HepG2 (cell line): ENCODE results near the gene ACVR1B. TPM values are rescaled to one million over a fixed set of nuclear protein-coding genes. Genes with fewer than 3 reads are reported as not detected.

ENCODE experiments used
- ATAC-seq: fragments of 200-7000 bp; cut with Tn5 transposase; 3 replicates; pipeline ENCODE4 v1.9.1; 2020; ENCODE audit warnings: mild to moderate bottlenecking, moderate library complexity
- BruUV-seq: library from RNA; stranded (reverse); fragments of 400-500 nt; replicated peaks from 2 replicates; lab custom pipeline; 2021; lab: Mats Ljungman, UMichigan
- CTCF ChIA-PET: fragments of 300-600 bp; formaldehyde crosslinking; extraction: SDS; loops from one replicate; lab custom pipeline; 2021; ENCODE audit warnings: low total read pairs, inconsistent platforms, low intra/inter-chr PET ratio; lab: Yijun Ruan, JAX
- POLR2A ChIA-PET: fragments of 350-600 bp; sonication (Branson Sonifier 250); formaldehyde crosslinking; loops from one replicate; lab custom pipeline; 2020; ENCODE audit warnings: antibody characterized with exemption, inconsistent platforms; lab: Yijun Ruan, JAX
- DNase-seq: peaks from one replicate; pipeline ENCODE4 v3.0.0-alpha.2; 2015; ENCODE audit warnings: low spot score
- FAIRE-seq: peaks from 3 replicates; lab custom pipeline; 2011; peaks lifted over from hg19 to GRCh38; lab: Jason Lieb, UNC
- H2AFZ ChIP-seq: one replicate; pipeline ENCODE4 v1.6.1; 2011; ENCODE audit warnings: low read length, inconsistent platforms
- H3K27ac ChIP-seq: fragments of 300-600 bp; 3 replicates; pipeline ENCODE4 v1.8.0; 2011; ENCODE audit warnings: mixed run types, mild to moderate bottlenecking, mixed read lengths, low read length, inconsistent platforms; ENCODE audit not compliant: insufficient read depth; ENCODE audit errors: extremely low read length
- H3K27me3 ChIP-seq, 2 experiments: fragments of 200-600 bp in 1 of 2; 2 replicates in 1 of 2; 3 replicates in 1 of 2; pipeline versions ENCODE4 v1.6.0 to v1.8.0; 2011; ENCODE audit warnings: low read length in 2 of 2, mild to moderate bottlenecking in 2 of 2, moderate library complexity in 2 of 2, inconsistent platforms in 1 of 2; ENCODE audit not compliant: insufficient read depth in 2 of 2, control insufficient read depth in 1 of 2
- H3K36me3 ChIP-seq, 2 experiments: fragments of 200-600 bp in 1 of 2; replicated peaks in 1 of 2; 2 replicates in 1 of 2; 3 replicates in 1 of 2; pipeline versions ENCODE4 v1.5.1 to v1.8.0; 2011; ENCODE audit warnings: low read length in 2 of 2, inconsistent platforms in 1 of 2; ENCODE audit not compliant: insufficient read depth in 2 of 2, control insufficient read depth in 1 of 2
- H3K4me1 ChIP-seq: 2 replicates; pipeline ENCODE4 v1.5.1; 2012; ENCODE audit warnings: low read length, inconsistent platforms; ENCODE audit not compliant: insufficient read depth
- H3K4me2 ChIP-seq: 2 replicates; pipeline ENCODE4 v1.6.0; 2011; ENCODE audit warnings: low read depth, low read length, inconsistent platforms
- H3K4me3 ChIP-seq, 3 experiments: fragments of 200-600 bp in 1 of 3; sonication (generic), shearing (Covaris generic) in 1 of 3; replicated peaks in 1 of 3; 2 replicates each; pipeline ENCODE4 v1.5.1; 2011 to 2016; ENCODE audit warnings: low read length in 3 of 3, inconsistent platforms in 2 of 3, low read depth in 2 of 3, mild to moderate bottlenecking in 2 of 3, control low read depth in 1 of 3, mixed read lengths in 1 of 3; ENCODE audit not compliant: insufficient read depth in 1 of 3
- H3K79me2 ChIP-seq: one replicate; pipeline ENCODE4 v1.6.1; 2011; ENCODE audit warnings: low read length, inconsistent platforms; ENCODE audit not compliant: insufficient read depth
- H3K9ac ChIP-seq: 2 replicates; pipeline ENCODE4 v1.6.0; 2011; ENCODE audit warnings: mild to moderate bottlenecking, low read depth, low read length, inconsistent platforms; ENCODE audit not compliant: insufficient read depth
- H3K9me3 ChIP-seq: 2 replicates; pipeline ENCODE4 v1.5.1; 2012; ENCODE audit warnings: mild to moderate bottlenecking, low read length
- H4K20me1 ChIP-seq: 2 replicates; pipeline ENCODE4 v1.6.0; 2011; ENCODE audit warnings: inconsistent platforms, mild to moderate bottlenecking, low read length, moderate library complexity; ENCODE audit not compliant: insufficient read depth
- BHLHE40 ChIP-seq: IDR thresholded peaks from 2 replicates; pipeline ENCODE4 v1.6.1; 2011; ENCODE audit warnings: low read length, improper control_type of control experiment
- CBFB ChIP-seq: sonication (generic); formaldehyde crosslinking; IDR thresholded peaks from 2 replicates; pipeline ENCODE4 v1.4.0; 2020; ENCODE audit warnings: missing genetic modification reagents
- MED8 ChIP-seq: sonication (generic); formaldehyde crosslinking; IDR thresholded peaks from 2 replicates; pipeline ENCODE4 v1.8.1; 2023; ENCODE audit warnings: mild to moderate bottlenecking, missing genetic modification reagents; ENCODE audit not compliant: insufficient replicate concordance
- PHF8 ChIP-seq: sonication (generic); formaldehyde crosslinking; IDR thresholded peaks from 2 replicates; pipeline ENCODE4 v1.5.0; 2020; ENCODE audit warnings: missing genetic modification reagents
- SAP130 ChIP-seq: IDR thresholded peaks from 2 replicates; pipeline ENCODE4 v1.6.1; 2016; ENCODE audit warnings: low read depth
- TEAD2 ChIP-seq: sonication (generic); formaldehyde crosslinking; IDR thresholded peaks from 2 replicates; pipeline ENCODE4 v1.9.0; 2021; ENCODE audit warnings: missing genetic modification reagents
- TEAD3 ChIP-seq: optimal IDR thresholded peaks from 2 replicates; pipeline ENCODE3; 2016; ENCODE audit warnings: borderline replicate concordance
- TFAP4 ChIP-seq: sonication (generic); IDR thresholded peaks from 2 replicates; pipeline ENCODE4 v1.6.1; 2016; ENCODE audit warnings: low read depth, borderline replicate concordance
- ZBTB38 ChIP-seq: sonication (generic); formaldehyde crosslinking; IDR thresholded peaks from 2 replicates; pipeline ENCODE4 v1.5.1; 2020; ENCODE audit warnings: mild to moderate bottlenecking, missing genetic modification reagents
- ZNF616 ChIP-seq: sonication (generic); formaldehyde crosslinking; IDR thresholded peaks from 2 replicates; pipeline ENCODE4 v1.5.0; 2020; ENCODE audit warnings: low read depth, mild to moderate bottlenecking, missing genetic modification reagents
- ZNF687 ChIP-seq: sonication (generic); formaldehyde crosslinking; IDR thresholded peaks from 2 replicates; pipeline ENCODE4 v1.5.1; 2020; ENCODE audit warnings: mild to moderate bottlenecking, missing genetic modification reagents, moderate library complexity
- WGBS: methylation state at CpG from one replicate; pipeline ENCODE4 v1.1.6; 2017; ENCODE audit warnings: low lambda C conversion rate; 5-methylcytosine and 5-hydroxymethylcytosine counted together
- in situ Hi-C: cut with HindIII; loops from 2 replicates; pipeline ENCODE4 v1.10.0; 2017; ENCODE audit warnings: low pct_unique_long_range_greater_than_20kb; ENCODE audit not compliant: extremely low pct_ligation_motif_present
- intact Hi-C: fragments of 100-400 bp; cut with micrococcal nuclease; formaldehyde crosslinking; loops from one replicate; pipeline ENCODE4 v1.10.0; 2022; ENCODE audit not compliant: unreplicated experiment
- polyA plus RNA-seq, 8 experiments: library from polyadenylated mRNA; depleted of rRNA in 3 of 8; stranded (reverse) in 7 of 8; unstranded in 1 of 8; fragments of >200 nt; fragmentation: Illumina TruSeq in 4 of 8; extraction: Trizol in 4 of 8; gene quantifications; 2 replicates each; pipeline versions ENCODE4 v1.2.1 to v1.2.3, GENCODE V29; 2011 to 2016; ENCODE audit warnings: low read depth in 4 of 8, missing spikeins in 1 of 8, mixed read lengths in 1 of 8; ENCODE audit not compliant: insufficient read depth in 1 of 8
- total RNA-seq, 5 experiments: library from RNA; depleted of rRNA; stranded (reverse); fragments of >200 nt; fragmentation: Illumina TruSeq; extraction: Trizol; gene quantifications; 2 replicates each; pipeline ENCODE4 v1.2.3, GENCODE V29; 2016; ENCODE audit warnings: low read depth in 1 of 5

Gene ACVR1B
- total and polyA plus RNA-seq, 2 of the 13 experiments (the other 11 are each of a cell fraction or from before 2014, with no cell fraction given) = 8.9 to 12.1 TPM

GRCh38 chr12:52042706-52043385, 91.3 kb downstream of the ACVR1B start:
- FAIRE-seq = no peak
- in situ Hi-C loops = no loop called here
- no peaks in the 10 kb centered on the region for H4K20me1 ChIP-seq

GRCh38 chr12:52043386-52044212, 92.1 kb downstream of the ACVR1B start:
- DNase-seq (peak; percentile 52), ATAC-seq (peak; percentile 73), FAIRE-seq (peak; percentile 18)
- Histone ChIP-seq H3K79me2 (no peaks in the 10 kb centered on the region), H2AFZ (no peak overlapping the region), H3K4me1 (peaks cover 79% of the 10 kb centered on the region), H3K4me3 (no peak overlapping the region), H3K4me2 (peak overlapping the region; percentile 11; the same call in 1 of the 2 replicates), H3K27ac (no peak overlapping the region), H3K36me3 (no peaks in the 10 kb centered on the region), H3K9ac (peak overlapping the region; percentile 6; the same call in 1 of the 2 replicates), H4K20me1 (no peaks in the 10 kb centered on the region), H3K9me3 (no peaks in the 10 kb centered on the region), H3K27me3 (peaks cover 0 to 6% of the 10 kb centered on the region in 2 experiments; a peak in 2 of 5 replicates)
- ChIA-PET POLR2A (interaction anchor here (0.5 kb wide), 1 partner anchor 10 kb away, joined by 3 read pairs; no protein-coding TSS in a partner anchor), CTCF (no interaction called here)
- WGBS = 49% methylated on average over 7 of the region's 21 CpGs
- intact Hi-C loops (no loop called here), in situ Hi-C loops (no loop called here)
- no TSS peak for BruUV-seq
- TF ChIP-seq TEAD2 (no peak), MED8 (CRISPR knock-in tag) (no peak), ZBTB38 (0 out of 2 replicates have a peak, but pooled peaks have one; percentile 17), ZNF687 (peak; percentile 38), SAP130 (CRISPR knock-in tag) (peak; percentile 25; the same call in 1 of the 2 replicates), PHF8 (CRISPR knock-in tag) (no peak), TFAP4 (peak; percentile 27; the same call in 1 of the 2 replicates), TEAD3 (CRISPR knock-in tag) (peak; percentile 14), CBFB (no peak)

More at GRCh38 chr12:52042706-52043385, 91.3 kb downstream of the ACVR1B start:
- BruUV-seq = no TSS peak
- DNase-seq = no peak
- CTCF ChIA-PET = interaction anchor here (0.7 kb wide), 1 partner anchor 13 kb away, joined by 3 read pairs; no protein-coding TSS in a partner anchor
- Histone ChIP-seq H3K4me3 (no peak overlapping the region), H3K27ac (no peak overlapping the region), H3K36me3 (no peaks in the 10 kb centered on the region), H3K27me3 (peaks cover 0 to 10% of the 10 kb centered on the region in 2 experiments; a peak in 2 of 5 replicates), H3K9ac (no peak overlapping the region), H2AFZ (no peak overlapping the region), H3K79me2 (no peaks in the 10 kb centered on the region), H3K4me1 (peaks cover 87% of the 10 kb centered on the region), H3K4me2 (no peak overlapping the region), H3K9me3 (no peaks in the 10 kb centered on the region)
- 62% methylated on average over 6 of the region's 8 CpGs for WGBS
- POLR2A ChIA-PET = interaction anchor here (1.1 kb wide), 1 partner anchor 10 kb away, joined by 3 read pairs; no protein-coding TSS in a partner anchor
- TF ChIP-seq ZNF616 (CRISPR knock-in tag) (no peak), BHLHE40 (peak; percentile 63)
- no peak for ATAC-seq
- intact Hi-C loops = no loop called here
